Neuronal stem cell (in vitro differentiated cells): ENCODE measurements around the gene RORC.

Experiments
- DNase-seq: peaks from one replicate; pipeline ENCODE4 v3.0.0-alpha.2; 2013; ENCODE audit warnings: low spot score
- H2AFZ ChIP-seq: one replicate; pipeline ENCODE4 v1.6.1; 2013; ENCODE audit warnings: mild to moderate bottlenecking, low read length, inconsistent platforms
- H2AK5ac ChIP-seq: 2 replicates; pipeline ENCODE4 v1.6.1; 2013; ENCODE audit warnings: low read depth, mild to moderate bottlenecking, inconsistent platforms, low read length, moderate library complexity, mixed read lengths
- H2BK120ac ChIP-seq: 2 replicates; pipeline ENCODE4 v1.6.1; 2013; ENCODE audit warnings: low read depth, mild to moderate bottlenecking, inconsistent platforms, low read length, moderate library complexity, mixed read lengths
- H2BK12ac ChIP-seq: one replicate; pipeline ENCODE4 v1.6.1; 2013; ENCODE audit warnings: low read length, inconsistent platforms
- H2BK15ac ChIP-seq: 2 replicates; pipeline ENCODE4 v1.6.1; 2013; ENCODE audit warnings: mild to moderate bottlenecking, low read length, inconsistent platforms, mixed read lengths
- H2BK5ac ChIP-seq: one replicate; pipeline ENCODE4 v1.6.1; 2013; ENCODE audit warnings: inconsistent platforms, mild to moderate bottlenecking, low read length, moderate library complexity
- H3K14ac ChIP-seq: one replicate; pipeline ENCODE4 v1.6.1; 2013; ENCODE audit warnings: low read length, inconsistent platforms
- H3K18ac ChIP-seq: 2 replicates; pipeline ENCODE4 v1.6.1; 2013; ENCODE audit warnings: low read length, inconsistent platforms
- H3K23ac ChIP-seq: 2 replicates; pipeline ENCODE4 v1.6.1; 2013; ENCODE audit warnings: low read depth, mild to moderate bottlenecking, mixed read lengths, low read length, inconsistent platforms; ENCODE audit not compliant: poor library complexity
- H3K27ac ChIP-seq: replicated peaks from 3 replicates; pipeline ENCODE4 v1.5.1; 2013; ENCODE audit warnings: low read length, inconsistent platforms
- H3K27me3 ChIP-seq, 3 experiments: 2 replicates each; pipeline ENCODE4 v1.6.1; 2013; ENCODE audit warnings: low read length in 3 of 3, mild to moderate bottlenecking in 2 of 3, inconsistent platforms in 1 of 3, low read depth in 1 of 3, mixed read lengths in 1 of 3, moderate library complexity in 1 of 3; ENCODE audit not compliant: control insufficient read depth in 3 of 3, insufficient read depth in 3 of 3
- H3K36me3 ChIP-seq, 2 donors: replicated peaks in 1 of 2; 2 replicates each; pipeline ENCODE4 v1.6.1; 2013; ENCODE audit warnings: low read length in 2 of 2; ENCODE audit not compliant: control insufficient read depth in 2 of 2, insufficient read depth in 2 of 2
- H3K4ac ChIP-seq: 2 replicates; pipeline ENCODE4 v1.6.1; 2013; ENCODE audit warnings: inconsistent platforms, mild to moderate bottlenecking, low read length, moderate library complexity
- H3K4me1 ChIP-seq, 2 donors: 1 replicate in 1 of 2; 2 replicates in 1 of 2; pipeline ENCODE4 v1.6.1; 2013; ENCODE audit warnings: low read length in 2 of 2, low read depth in 1 of 2; ENCODE audit not compliant: control insufficient read depth in 2 of 2, insufficient read depth in 1 of 2
- H3K4me2 ChIP-seq: one replicate; pipeline ENCODE4 v1.6.1; 2013; ENCODE audit warnings: mild to moderate bottlenecking, low read length, inconsistent platforms; ENCODE audit not compliant: insufficient read depth, poor library complexity, severe bottlenecking
- H3K4me3 ChIP-seq, 2 donors: 2 replicates each; pipeline ENCODE4 v1.5.1; 2013; ENCODE audit warnings: low read length in 2 of 2, mild to moderate bottlenecking in 2 of 2, inconsistent platforms in 1 of 2, moderate library complexity in 1 of 2
- H3K79me1 ChIP-seq: one replicate; pipeline ENCODE4 v1.6.1; 2013; ENCODE audit warnings: low read depth, mild to moderate bottlenecking, inconsistent platforms, low read length, moderate library complexity
- H3K9ac ChIP-seq: one replicate; pipeline ENCODE4 v1.6.1; 2013; ENCODE audit warnings: mild to moderate bottlenecking, low read depth, low read length, inconsistent platforms; ENCODE audit not compliant: poor library complexity
- H3K9me3 ChIP-seq, 2 donors: replicated peaks in 1 of 2; 2 replicates each; pipeline versions ENCODE3 to v1.6.1; 2013; ENCODE audit warnings: low read length in 2 of 2, mild to moderate bottlenecking in 2 of 2, inconsistent platforms in 1 of 2, low read depth in 1 of 2, mixed read lengths in 1 of 2, moderate library complexity in 1 of 2; ENCODE audit not compliant: control insufficient read depth in 2 of 2, insufficient read depth in 1 of 2
- H4K8ac ChIP-seq: one replicate; pipeline ENCODE4 v1.6.1; 2013; ENCODE audit warnings: low read depth, mild to moderate bottlenecking, inconsistent platforms, low read length, moderate library complexity
- H4K91ac ChIP-seq: one replicate; pipeline ENCODE4 v1.6.1; 2013; ENCODE audit warnings: low read length, low read depth, mild to moderate bottlenecking, inconsistent platforms; ENCODE audit not compliant: poor library complexity
- WGBS, 2 donors: extraction: QIAGEN DNeasy Blood & Tissue Kit; methylation state at CpG; one replicate each; pipeline ENCODE4 v1.1.7; 2013; ENCODE audit warnings: missing lambda C conversion rate in 2 of 2, mixed read lengths in 1 of 2; ENCODE audit not compliant: insufficient read length in 2 of 2, insufficient replicate concordance in 1 of 2; ENCODE audit errors: extremely low coverage in 2 of 2; 5-methylcytosine and 5-hydroxymethylcytosine counted together

The RORC gene

DNA sequence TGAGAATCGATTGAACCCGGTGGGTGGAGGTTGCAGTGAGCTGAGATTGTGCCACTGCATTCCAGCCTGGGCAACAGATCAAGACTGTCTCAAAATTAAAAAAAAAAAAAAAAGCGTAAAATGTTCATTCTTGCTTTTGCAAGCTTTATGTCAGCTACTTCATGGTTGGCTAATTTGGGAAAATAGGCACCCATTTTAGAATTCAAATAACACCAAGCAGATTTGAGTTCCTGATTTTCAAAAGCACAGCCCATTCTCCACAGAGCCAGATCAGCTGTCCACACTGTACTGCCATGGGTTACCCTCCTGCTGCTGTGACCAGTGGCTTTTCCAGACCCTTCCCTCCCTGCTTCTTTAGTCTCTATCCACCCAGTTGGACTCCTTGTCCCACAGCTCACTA, 17.5 kb upstream of the RORC start:
- Histone ChIP-seq H3K27ac (no peak overlapping the region), H2BK5ac (no peak overlapping the region), H2BK15ac (no peak overlapping the region), H3K4me2 (no peak overlapping the region), H2AFZ (no peak overlapping the region), H2BK120ac (no peak overlapping the region), H3K9me3 (no peaks in the 10 kb centered on the region), H3K4ac (no peak overlapping the region), H3K14ac (no peak overlapping the region), H3K18ac (no peak overlapping the region), H4K91ac (no peak overlapping the region), H3K27me3 (peaks cover 0 to 82% (median 0%) of the 10 kb centered on the region in 3 experiments), H2BK12ac (no peak overlapping the region), H3K79me1 (no peaks in the 10 kb centered on the region), H2AK5ac (no peak overlapping the region), H3K4me1 (peaks cover 0 to 1% of the 10 kb centered on the region in 2 donors), H3K36me3 (no peaks in the 10 kb centered on the region), H3K23ac (no peak overlapping the region), H3K4me3 (no peak overlapping the region), H3K9ac (no peak overlapping the region), H4K8ac (no peak overlapping the region)
- DNase-seq, result no peak
- no CpG with 5 or more reads among the region's 3 CpGs for WGBS, 2 donors

DNA sequence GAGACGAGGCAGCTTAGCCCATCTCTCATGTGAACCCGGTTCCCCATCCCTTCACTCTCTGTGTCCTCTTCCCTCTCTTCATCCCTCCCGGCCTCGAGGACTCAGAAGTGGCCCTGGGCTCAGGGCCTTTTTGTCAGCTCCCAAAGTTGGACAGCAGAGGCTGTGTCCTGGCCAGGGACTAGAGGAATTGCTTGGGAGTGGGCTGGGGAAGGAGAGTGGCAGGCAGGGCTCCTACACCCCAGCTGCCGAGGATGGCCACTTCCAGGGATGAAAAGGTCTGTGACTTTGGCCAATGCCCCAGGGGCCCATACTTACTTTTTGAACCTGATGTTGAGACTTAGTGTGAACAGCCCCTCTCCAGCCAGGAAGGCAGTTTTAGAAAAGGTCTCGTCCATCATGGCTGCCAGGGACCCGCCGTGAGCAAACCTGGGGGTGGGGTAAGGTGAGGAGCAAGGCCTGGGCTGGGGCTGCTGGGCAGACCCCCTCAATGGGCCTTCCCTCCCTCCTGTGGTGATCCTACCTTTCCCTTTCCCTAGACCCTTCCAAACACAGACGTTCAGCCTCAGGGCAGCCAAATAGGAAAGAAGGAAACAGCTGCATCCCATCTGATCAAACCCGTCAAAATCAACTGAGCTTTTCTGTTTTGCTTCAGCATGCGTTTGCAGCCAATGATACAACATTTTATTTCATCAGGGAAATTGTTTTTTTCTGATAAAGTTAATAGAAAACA, 16.4 kb upstream of the RORC start:
- Histone ChIP-seq H3K36me3 (no peaks in the 10 kb centered on the region), H3K9me3 (peaks cover 0 to 2% of the 10 kb centered on the region in 2 donors), H3K23ac (no peak overlapping the region), H2BK120ac (no peak overlapping the region), H2AK5ac (no peak overlapping the region), H3K14ac (no peak overlapping the region), H3K4ac (no peak overlapping the region), H3K9ac (no peak overlapping the region), H2AFZ (no peak overlapping the region), H3K4me1 (peaks cover 0 to 1% of the 10 kb centered on the region in 2 donors), H4K91ac (no peak overlapping the region), H2BK15ac (no peak overlapping the region), H3K18ac (no peak overlapping the region), H3K27me3 (peaks cover 0 to 82% (median 0%) of the 10 kb centered on the region in 3 experiments), H2BK12ac (no peak overlapping the region), H3K4me3 (no peak overlapping the region), H4K8ac (no peak overlapping the region), H3K79me1 (no peaks in the 10 kb centered on the region), H3K27ac (no peak overlapping the region), H3K4me2 (no peak overlapping the region), H2BK5ac (no peak overlapping the region)
- no CpG with 5 or more reads among the region's 11 CpGs for WGBS, 2 donors
- no peak for DNase-seq

- Histone ChIP-seq H3K27me3 (peaks cover 0 to 78% (median 0%) of the 10 kb centered on the region in 3 experiments), H3K4me3 (no peak overlapping the region), H3K9ac (no peak overlapping the region), H3K14ac (no peak overlapping the region), H4K91ac (no peak overlapping the region), H2AFZ (no peak overlapping the region), H2BK15ac (no peak overlapping the region), H3K9me3 (peaks cover 0 to 2% of the 10 kb centered on the region in 2 donors), H2BK120ac (no peak overlapping the region), H2AK5ac (no peak overlapping the region), H3K18ac (no peak overlapping the region), H3K23ac (no peak overlapping the region), H2BK12ac (no peak overlapping the region), H3K27ac (no peak overlapping the region), H3K36me3 (no peaks in the 10 kb centered on the region), H4K8ac (no peak overlapping the region), H3K4ac (no peak overlapping the region), H2BK5ac (no peak overlapping the region), H3K4me1 (peaks cover 0 to 1% of the 10 kb centered on the region in 2 donors), H3K4me2 (no peak overlapping the region), H3K79me1 (no peaks in the 10 kb centered on the region)
- no peak for DNase-seq
- WGBS, 2 donors, result no CpG with 5 or more reads among the region's 8 CpGs
Observed at GRCh38 chr1:151846686-151847237, 15.2 kb upstream of the RORC start.

- Histone ChIP-seq H3K23ac (no peak overlapping the region), H4K8ac (no peak overlapping the region), H2AK5ac (no peak overlapping the region), H3K36me3 (no peaks in the 10 kb centered on the region), H2BK12ac (peak overlapping the region; percentile 17), H3K4me3 (no peak overlapping the region), H3K79me1 (no peaks in the 10 kb centered on the region), H3K9me3 (peaks cover 0 to 2% of the 10 kb centered on the region in 2 donors), H2BK5ac (no peak overlapping the region), H3K4me1 (peaks cover 0 to 1% of the 10 kb centered on the region in 2 donors), H3K27ac (no peak overlapping the region), H2AFZ (no peak overlapping the region), H3K27me3 (peaks cover 0 to 72% (median 0%) of the 10 kb centered on the region in 3 experiments), H2BK120ac (no peak overlapping the region), H2BK15ac (no peak overlapping the region), H4K91ac (no peak overlapping the region), H3K18ac (no peak overlapping the region), H3K9ac (no peak overlapping the region), H3K4ac (no peak overlapping the region), H3K4me2 (no peak overlapping the region), H3K14ac (no peak overlapping the region)
- no CpG with 5 or more reads among the region's 6 CpGs for WGBS, 2 donors
- no peak for DNase-seq
Observed at GRCh38 chr1:151846062-151846568, 14.5 kb upstream of the RORC start.
